IMR-90 (cell line): ENCODE data around the gene DOK6. TPM values are rescaled to one million over a fixed set of nuclear protein-coding genes. Genes with fewer than 3 reads are reported as not detected.
A peak's percentile ranks its signal among the peaks of the same experiment; 100 is the strongest.

Experiments used
- ATAC-seq: fragments of 200-7000 bp; cut with Tn5 transposase; 2 replicates; pipeline ENCODE4 v1.9.1; 2020; ENCODE audit warnings: low read depth, mild to moderate bottlenecking, moderate library complexity
- BruUV-seq: library from RNA; stranded (reverse); fragments of 400-500 nt; replicated peaks from 2 replicates; lab custom pipeline; 2021; lab: Mats Ljungman, UMichigan
- CTCF ChIA-PET: fragments of 300-600 bp; formaldehyde crosslinking; extraction: SDS; loops from one replicate; lab custom pipeline; 2021; ENCODE audit warnings: antibody characterized with exemption; lab: Yijun Ruan, JAX
- POLR2A ChIA-PET: fragments of 300-600 bp; sonication (Branson Sonifier 250); formaldehyde crosslinking; loops from one replicate; lab custom pipeline; 2022; ENCODE audit warnings: antibody characterized with exemption; ENCODE audit not compliant: unreplicated experiment; lab: Charles Lee
- DNase-seq: peaks from one replicate; pipeline ENCODE4 v3.0.0; 2013
- H2AFZ ChIP-seq: replicated peaks from 2 replicates; pipeline ENCODE3; 2013; ENCODE audit warnings: low read length, mild to moderate bottlenecking; ENCODE audit not compliant: poor library complexity
- H2AK5ac ChIP-seq: 2 replicates; pipeline ENCODE4 v1.6.1; 2013; ENCODE audit warnings: low read depth, low read length, inconsistent platforms
- H2AK9ac ChIP-seq: replicated peaks from 2 replicates; pipeline ENCODE3; 2013; ENCODE audit warnings: mild to moderate bottlenecking, low read depth, low read length, moderate library complexity; ENCODE audit not compliant: poor library complexity
- H2BK120ac ChIP-seq: 2 replicates; pipeline ENCODE4 v1.6.1; 2013; ENCODE audit warnings: low read depth, low read length, inconsistent platforms
- H2BK15ac ChIP-seq: 3 replicates; pipeline ENCODE4 v1.6.1; 2013; ENCODE audit warnings: low read depth, low read length, inconsistent platforms
- H2BK20ac ChIP-seq: 2 replicates; pipeline ENCODE4 v1.6.1; 2013; ENCODE audit warnings: low read depth, mild to moderate bottlenecking, inconsistent platforms, low read length, moderate library complexity
- H2BK5ac ChIP-seq: 2 replicates; pipeline ENCODE4 v1.6.1; 2013; ENCODE audit warnings: mild to moderate bottlenecking, low read depth, low read length, inconsistent platforms; ENCODE audit not compliant: poor library complexity, severe bottlenecking
- H3K14ac ChIP-seq: replicated peaks from 2 replicates; pipeline ENCODE4 v1.6.1; 2013; ENCODE audit warnings: low read depth, low read length, inconsistent platforms
- H3K18ac ChIP-seq: 2 replicates; pipeline ENCODE4 v1.6.1; 2013; ENCODE audit warnings: low read depth, low read length, control low read depth
- H3K23ac ChIP-seq: 2 replicates; pipeline ENCODE4 v1.6.1; 2013; ENCODE audit warnings: low read depth, low read length, inconsistent platforms
- H3K27ac ChIP-seq: 2 replicates; pipeline ENCODE4 v1.5.1; 2013; ENCODE audit warnings: mild to moderate bottlenecking, control low read depth, low read length; ENCODE audit not compliant: insufficient read depth
- H3K27me3 ChIP-seq: 2 replicates; pipeline ENCODE4 v1.6.1; 2013; ENCODE audit warnings: low read length; ENCODE audit not compliant: control insufficient read depth, insufficient read depth
- H3K36me3 ChIP-seq: 2 replicates; pipeline ENCODE4 v1.6.1; 2013; ENCODE audit warnings: low read length, mixed read lengths; ENCODE audit not compliant: control insufficient read depth, insufficient read depth
- H3K4ac ChIP-seq: 2 replicates; pipeline ENCODE4 v1.6.1; 2013; ENCODE audit warnings: low read depth, low read length, inconsistent platforms
- H3K4me1 ChIP-seq: 2 replicates; pipeline ENCODE4 v1.6.1; 2013; ENCODE audit warnings: low read length, mixed read lengths; ENCODE audit not compliant: control insufficient read depth, insufficient read depth
- H3K4me2 ChIP-seq: 2 replicates; pipeline ENCODE4 v1.6.1; 2013; ENCODE audit warnings: low read depth, mild to moderate bottlenecking, control low read depth, low read length, moderate library complexity
- H3K4me3 ChIP-seq: 2 replicates; pipeline ENCODE4 v1.5.1; 2013; ENCODE audit warnings: low read depth, mild to moderate bottlenecking, control low read depth, low read length, moderate library complexity; ENCODE audit not compliant: insufficient read depth
- H3K56ac ChIP-seq: 2 replicates; pipeline ENCODE4 v1.6.1; 2013; ENCODE audit warnings: low read length, inconsistent platforms; ENCODE audit not compliant: insufficient read depth; ENCODE audit errors: extremely low read depth
- H3K79me1 ChIP-seq, 2 experiments: 2 replicates each; pipeline ENCODE4 v1.6.1; 2013; ENCODE audit warnings: low read length in 2 of 2, inconsistent platforms in 1 of 2, low read depth in 1 of 2
- H3K9ac ChIP-seq: 2 replicates; pipeline ENCODE4 v1.6.1; 2013; ENCODE audit warnings: low read depth, low read length, control low read depth
- H3K9me1 ChIP-seq: 2 replicates; pipeline ENCODE4 v1.6.1; 2013; ENCODE audit warnings: low read length, inconsistent platforms; ENCODE audit not compliant: insufficient read depth
- H3K9me3 ChIP-seq: 2 replicates; pipeline ENCODE4 v1.6.1; 2013; ENCODE audit warnings: low read length; ENCODE audit not compliant: control insufficient read depth, insufficient read depth
- H4K20me1 ChIP-seq: 2 replicates; pipeline ENCODE4 v1.6.1; 2013; ENCODE audit warnings: low read length, inconsistent platforms; ENCODE audit not compliant: insufficient read depth
- H4K5ac ChIP-seq: 2 replicates; pipeline ENCODE4 v1.6.1; 2013; ENCODE audit warnings: mild to moderate bottlenecking, low read depth, low read length, control low read depth
- H4K8ac ChIP-seq, 2 experiments: 2 replicates each; pipeline ENCODE4 v1.6.1; 2013; ENCODE audit warnings: low read depth in 2 of 2, low read length in 2 of 2, control low read depth in 1 of 2, inconsistent platforms in 1 of 2
- H4K91ac ChIP-seq: 2 replicates; pipeline ENCODE4 v1.6.1; 2013; ENCODE audit warnings: low read depth, low read length, inconsistent platforms; ENCODE audit not compliant: insufficient read depth
- CEBPB ChIP-seq: IDR thresholded peaks from 2 replicates; pipeline ENCODE4 v1.6.1; 2012; ENCODE audit warnings: low read depth, low read length, improper control_type of control experiment
- WGBS, 2 experiments: methylation state at CpG; one replicate each; pipeline versions ENCODE4 v1.1.5 to v1.1.7; 2013; ENCODE audit warnings: missing lambda C conversion rate in 2 of 2; ENCODE audit not compliant: insufficient read length in 1 of 2; ENCODE audit errors: extremely low coverage in 2 of 2; 5-methylcytosine and 5-hydroxymethylcytosine counted together
- dilution Hi-C: fragments of 300-500 bp; cut with HindIII; formaldehyde crosslinking; loops from one replicate; pipeline ENCODE4 v1.14.3; 2018; ENCODE audit warnings: low sequenced_read_pairs; ENCODE audit not compliant: unreplicated experiment
- in situ Hi-C: fragments of 300-500 bp; cut with MboI; formaldehyde crosslinking; loops from 3 replicates; pipeline ENCODE4 v1.14.3; 2019; ENCODE audit warnings: low sequenced_read_pairs, inconsistent platforms, mixed read lengths
- intact Hi-C: fragments of 100-400 bp; cut with micrococcal nuclease; formaldehyde crosslinking; loops from 2 replicates; pipeline ENCODE4 v1.10.0; 2022
- polyA plus RNA-seq, 3 experiments: library from polyadenylated mRNA; depleted of rRNA; stranded (reverse); fragments of >200 nt; gene quantifications; 2 replicates each; pipeline ENCODE4 v1.2.3, GENCODE V29; 2012; ENCODE audit warnings: low replicate concordance in 1 of 3
- total RNA-seq: library from RNA; depleted of rRNA; stranded (reverse); fragments of >200 nt; gene quantifications from 2 replicates; pipeline ENCODE4 v1.2.3, GENCODE V29; 2012
- TF ChIP-seq, protein P1 (sequence below): conservative IDR thresholded peaks from 2 replicates; pipeline ENCODE4 v1.5.1; 2012; ENCODE audit warnings: mild to moderate bottlenecking, low read depth, low read length, improper control_type of control experiment

DOK6 gene
- total and polyA plus RNA-seq, 2 of the 4 experiments (the other 2 are of a cell fraction), result 1.9 to 2.7 TPM

- Histone ChIP-seq H3K9me3 (no peaks in the 10 kb centered on the region), H3K18ac (no peak overlapping the region), H3K23ac (no peak overlapping the region), H3K4ac (no peak overlapping the region), H3K27me3 (no peaks in the 10 kb centered on the region), H2AK9ac (no peak overlapping the region), H3K9me1 (no peaks in the 10 kb centered on the region; the same call in 1 of the 2 replicates), H4K20me1 (no peaks in the 10 kb centered on the region), H2BK20ac (no peak overlapping the region), H2AK5ac (no peak overlapping the region), H2BK5ac (no peak overlapping the region), H3K4me3 (no peak overlapping the region), H4K91ac (no peak overlapping the region), H3K4me1 (peaks cover 2% of the 10 kb centered on the region; the same call in 1 of the 2 replicates), H2BK120ac (no peak overlapping the region), H3K9ac (no peak overlapping the region), H2BK15ac (no peak overlapping the region), H2AFZ (no peak overlapping the region), H3K36me3 (no peaks in the 10 kb centered on the region), H3K14ac (no peak overlapping the region), H3K27ac (no peak overlapping the region), H3K4me2 (no peak overlapping the region), H4K8ac (no peak overlapping the region), H3K79me1 (no peaks in the 10 kb centered on the region), H4K5ac (no peak overlapping the region), H3K56ac (no peak overlapping the region)
- DNase-seq (peak; percentile 20), ATAC-seq (no peak)
- ChIA-PET POLR2A (no interaction called here), CTCF (no interaction called here)
- no TSS peak for BruUV-seq
- WGBS, 2 experiments, result no CpG with 5 or more reads among the region's 4 CpGs
- TF ChIP-seq, protein P1, sequence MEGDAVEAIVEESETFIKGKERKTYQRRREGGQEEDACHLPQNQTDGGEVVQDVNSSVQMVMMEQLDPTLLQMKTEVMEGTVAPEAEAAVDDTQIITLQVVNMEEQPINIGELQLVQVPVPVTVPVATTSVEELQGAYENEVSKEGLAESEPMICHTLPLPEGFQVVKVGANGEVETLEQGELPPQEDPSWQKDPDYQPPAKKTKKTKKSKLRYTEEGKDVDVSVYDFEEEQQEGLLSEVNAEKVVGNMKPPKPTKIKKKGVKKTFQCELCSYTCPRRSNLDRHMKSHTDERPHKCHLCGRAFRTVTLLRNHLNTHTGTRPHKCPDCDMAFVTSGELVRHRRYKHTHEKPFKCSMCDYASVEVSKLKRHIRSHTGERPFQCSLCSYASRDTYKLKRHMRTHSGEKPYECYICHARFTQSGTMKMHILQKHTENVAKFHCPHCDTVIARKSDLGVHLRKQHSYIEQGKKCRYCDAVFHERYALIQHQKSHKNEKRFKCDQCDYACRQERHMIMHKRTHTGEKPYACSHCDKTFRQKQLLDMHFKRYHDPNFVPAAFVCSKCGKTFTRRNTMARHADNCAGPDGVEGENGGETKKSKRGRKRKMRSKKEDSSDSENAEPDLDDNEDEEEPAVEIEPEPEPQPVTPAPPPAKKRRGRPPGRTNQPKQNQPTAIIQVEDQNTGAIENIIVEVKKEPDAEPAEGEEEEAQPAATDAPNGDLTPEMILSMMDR, result no peak
- peak; percentile 74 for TF ChIP-seq CEBPB
- intact Hi-C loops (no loop called here), in situ Hi-C loops (no loop called here), dilution Hi-C loops (no loop called here)
These were observed 257.4 kb downstream of the DOK6 start for GRCh38 chr18:69658103-69658502.
